RPMI8226 (cell line): ENCODE results near the gene MYO10.

Experiments used
- DNase-seq: peaks from one replicate; pipeline ENCODE4 v3.0.0-alpha.2; 2015

Gene MYO10

GRCh38 chr5:16943846-16944678 lies 8.0 kb upstream of the MYO10 start:
- no peak for DNase-seq

- DNase-seq: no peak
These were observed 1.5 kb upstream of the MYO10 start for GRCh38 chr5:16937503-16938161.

GRCh38 chr5:16936989-16937438 lies 926 bp upstream of the MYO10 start:
- DNase-seq: no peak

- no peak for DNase-seq
These were observed 598 bp downstream of the MYO10 start for GRCh38 chr5:16935231-16936149.

GRCh38 chr5:16934677-16935153 lies 1.4 kb downstream of the MYO10 start:
- no peak for DNase-seq

- peak; percentile 16 for DNase-seq
These were observed 2.0 kb downstream of the MYO10 start for GRCh38 chr5:16934123-16934522.

GRCh38 chr5:16933337-16933736 lies 2.8 kb downstream of the MYO10 start:
- DNase-seq: no peak

GRCh38 chr5:16932401-16932800 lies 3.7 kb downstream of the MYO10 start:
- DNase-seq: no peak

- DNase-seq: no peak
These were observed 4.6 kb downstream of the MYO10 start for GRCh38 chr5:16931334-16932110.

- DNase-seq: no peak
These were observed 5.6 kb downstream of the MYO10 start for GRCh38 chr5:16930496-16930895.

- DNase-seq: no peak
These were observed 6.3 kb downstream of the MYO10 start for GRCh38 chr5:16929831-16930230.

- no peak for DNase-seq
These were observed 6.7 kb downstream of the MYO10 start for GRCh38 chr5:16929347-16929746.

GRCh38 chr5:16927613-16928012 lies 8.5 kb downstream of the MYO10 start:
- no peak for DNase-seq

- DNase-seq: no peak
These were observed 9.7 kb downstream of the MYO10 start for GRCh38 chr5:16926417-16926816.

GRCh38 chr5:16924206-16924605 lies 11.9 kb downstream of the MYO10 start:
- no peak for DNase-seq

GRCh38 chr5:16922430-16922829 lies 13.7 kb downstream of the MYO10 start:
- no peak for DNase-seq

GRCh38 chr5:16921211-16921610 lies 14.9 kb downstream of the MYO10 start:
- no peak for DNase-seq

GRCh38 chr5:16920109-16920816 lies 15.8 kb downstream of the MYO10 start:
- no peak for DNase-seq

GRCh38 chr5:16918891-16919671 lies 17.0 kb downstream of the MYO10 start:
- no peak for DNase-seq

GRCh38 chr5:16918156-16918555 lies 17.9 kb downstream of the MYO10 start:
- no peak for DNase-seq
